HepG2 (cell line): ENCODE results near the gene TACC2. TPM values are rescaled to one million over a fixed set of nuclear protein-coding genes. Genes with fewer than 3 reads are reported as not detected.

Source experiments
- HOMEZ ChIP-seq: IDR thresholded peaks from 2 replicates; pipeline ENCODE4 v1.6.1; 2016; ENCODE audit warnings: low read depth
- NR2C2 ChIP-seq: sonication (generic); formaldehyde crosslinking; IDR thresholded peaks from 2 replicates; pipeline ENCODE4 v1.4.0; 2020; ENCODE audit warnings: missing genetic modification reagents, mild to moderate bottlenecking, moderate library complexity, borderline replicate concordance
- RNF219 ChIP-seq: sonication (generic); formaldehyde crosslinking; IDR thresholded peaks from 2 replicates; pipeline ENCODE4 v1.5.0; 2020; ENCODE audit warnings: mild to moderate bottlenecking, missing genetic modification reagents
- SYNCRIP ChIP-seq: fragments of 200-400 bp; formaldehyde crosslinking; IDR thresholded peaks from 2 replicates; pipeline ENCODE4 v1.6.1; 2018; ENCODE audit warnings: mild to moderate bottlenecking, low read depth, low read length; ENCODE audit not compliant: insufficient read depth
- TAF1 ChIP-seq: sonication (generic); formaldehyde crosslinking; IDR thresholded peaks from 2 replicates; pipeline ENCODE4 v1.4.0; 2020; ENCODE audit warnings: missing genetic modification reagents
- THAP11 ChIP-seq: IDR thresholded peaks from 2 replicates; pipeline ENCODE4 v1.6.1; 2016; ENCODE audit warnings: missing biosample characterization, missing genetic modification reagents
- ZFP37 ChIP-seq: sonication (generic); formaldehyde crosslinking; IDR thresholded peaks from 2 replicates; pipeline ENCODE4 v1.4.0; 2020; ENCODE audit warnings: missing genetic modification reagents, borderline replicate concordance
- ZNF142 ChIP-seq: sonication (generic); formaldehyde crosslinking; IDR thresholded peaks from 2 replicates; pipeline ENCODE4 v1.4.0; 2020; ENCODE audit warnings: missing genetic modification reagents
- ZNF180 ChIP-seq: sonication (generic); formaldehyde crosslinking; IDR thresholded peaks from 2 replicates; pipeline ENCODE4 v1.4.0; 2020; ENCODE audit warnings: low read depth, missing genetic modification reagents, borderline replicate concordance
- ZNF513 ChIP-seq: sonication (generic); formaldehyde crosslinking; conservative IDR thresholded peaks from 2 replicates; pipeline ENCODE4 v1.5.0; 2020; ENCODE audit warnings: missing genetic modification reagents
- ZNF589 ChIP-seq: sonication (generic); formaldehyde crosslinking; conservative IDR thresholded peaks from 2 replicates; pipeline ENCODE4 v1.8.0; 2022; ENCODE audit warnings: mild to moderate bottlenecking, moderate library complexity, missing genetic modification reagents
- ZNF660 ChIP-seq: sonication (generic); formaldehyde crosslinking; IDR thresholded peaks from 2 replicates; pipeline ENCODE4 v1.5.1; 2020; ENCODE audit warnings: mild to moderate bottlenecking, low read depth, missing genetic modification reagents, borderline replicate concordance
- ZNF710 ChIP-seq: sonication (generic); formaldehyde crosslinking; IDR thresholded peaks from 2 replicates; pipeline ENCODE4 v1.5.0; 2020; ENCODE audit warnings: mild to moderate bottlenecking, missing genetic modification reagents, borderline replicate concordance
- ZNF724P ChIP-seq: sonication (generic); formaldehyde crosslinking; IDR thresholded peaks from 2 replicates; pipeline ENCODE4 v1.8.0; 2022; ENCODE audit warnings: missing genetic modification reagents, borderline replicate concordance
- polyA plus RNA-seq, 8 experiments: library from polyadenylated mRNA; depleted of rRNA in 3 of 8; stranded (reverse) in 7 of 8; unstranded in 1 of 8; fragments of >200 nt; fragmentation: Illumina TruSeq in 4 of 8; extraction: Trizol in 4 of 8; gene quantifications; 2 replicates each; pipeline versions ENCODE4 v1.2.1 to v1.2.3, GENCODE V29; 2011 to 2016; ENCODE audit warnings: low read depth in 4 of 8, missing spikeins in 1 of 8, mixed read lengths in 1 of 8; ENCODE audit not compliant: insufficient read depth in 1 of 8
- total RNA-seq, 5 experiments: library from RNA; depleted of rRNA; stranded (reverse); fragments of >200 nt; fragmentation: Illumina TruSeq; extraction: Trizol; gene quantifications; 2 replicates each; pipeline ENCODE4 v1.2.3, GENCODE V29; 2016; ENCODE audit warnings: low read depth in 1 of 5

TACC2 gene
- total and polyA plus RNA-seq, 2 of the 13 experiments (the other 11 are each of a cell fraction or from before 2014, with no cell fraction given): 11.8 to 16.0 TPM

GRCh38 chr10:121974535-121975294 is 14.2 kb upstream of the TACC2 start, which contains the start of gene NSMCE4A (continued):
- TF ChIP-seq ZNF589 (CRISPR knock-in tag): no peak
- TF ChIP-seq ZNF180 (CRISPR knock-in tag): no peak
- no peak for TF ChIP-seq RNF219 (CRISPR knock-in tag)
- no peak for TF ChIP-seq ZFP37 (CRISPR knock-in tag)
- TF ChIP-seq ZNF513 (CRISPR knock-in tag): no peak
- TF ChIP-seq NR2C2 (CRISPR knock-in tag): no peak; the same call in 1 of the 2 replicates
- TF ChIP-seq HOMEZ (CRISPR knock-in tag): 0 out of 2 replicates have a peak, but pooled peaks have one; percentile 32
- TF ChIP-seq THAP11 (CRISPR knock-in tag): peak; percentile 86
- TF ChIP-seq ZNF660 (CRISPR knock-in tag): no peak
- peak; percentile 79; the same call in 1 of the 2 replicates for TF ChIP-seq ZNF724P (CRISPR knock-in tag)
- TF ChIP-seq ZNF710 (CRISPR knock-in tag): peak; percentile 51; the same call in 1 of the 2 replicates
- peak; percentile 69; the same call in 1 of the 2 replicates for TF ChIP-seq TAF1 (CRISPR knock-in tag)
- no peak; the same call in 1 of the 2 replicates for TF ChIP-seq ZNF142 (CRISPR knock-in tag)
- TF ChIP-seq SYNCRIP: no peak
